WTC11 (cell line): ENCODE measurements around the gene GGA1. TPM values are rescaled to one million over a fixed set of nuclear protein-coding genes. Genes with fewer than 3 reads are reported as not detected.

Source experiments
- ATAC-seq: fragments of 200-7000 bp; cut with Tn5 transposase; 2 replicates; pipeline ENCODE4 v1.10.0; 2021; ENCODE audit warnings: mild to moderate bottlenecking, moderate library complexity
- CTCF ChIA-PET: fragments of 300-600 bp; sonication (Branson Sonifier 250); formaldehyde crosslinking; loops from one replicate; lab custom pipeline; 2021; ENCODE audit warnings: antibody characterized with exemption; lab: Charles Lee
- POLR2A ChIA-PET: fragments of 350-600 bp; sonication (Branson Sonifier 250); formaldehyde crosslinking; loops from one replicate; lab custom pipeline; 2021; ENCODE audit warnings: antibody characterized with exemption; lab: Charles Lee
- DNase-seq: peaks from one replicate; pipeline ENCODE4 v3.0.0; 2021; ENCODE audit warnings: low spot score
- H3K27ac Mint-ChIP-seq: 2 replicates; pipeline ENCODE4 v1.8.0; 2021; ENCODE audit warnings: mixed read lengths
- H3K27me3 Mint-ChIP-seq: 2 replicates; pipeline ENCODE4 v1.8.0; 2021; ENCODE audit warnings: low read depth, mild to moderate bottlenecking, moderate library complexity, mixed read lengths
- H3K36me3 Mint-ChIP-seq: 2 replicates; pipeline ENCODE4 v1.8.0; 2021; ENCODE audit warnings: mixed read lengths
- H3K4me1 Mint-ChIP-seq: 2 replicates; pipeline ENCODE4 v1.8.0; 2022; ENCODE audit warnings: mixed read lengths
- H3K4me3 Mint-ChIP-seq: 2 replicates; pipeline ENCODE4 v1.8.0; 2021; ENCODE audit warnings: mild to moderate bottlenecking, moderate library complexity, mixed read lengths
- H3K9me3 Mint-ChIP-seq: 2 replicates; pipeline ENCODE4 v1.8.0; 2021; ENCODE audit warnings: mixed read lengths
- AFF4 ChIP-seq: sonication (generic); formaldehyde crosslinking; IDR thresholded peaks from 2 replicates; pipeline ENCODE4 v1.8.1; 2023; ENCODE audit warnings: mild to moderate bottlenecking, missing genetic modification reagents, borderline replicate concordance
- ATF3 ChIP-seq: sonication (generic); formaldehyde crosslinking; conservative IDR thresholded peaks from 2 replicates; pipeline ENCODE4 v1.8.1; 2022; ENCODE audit warnings: mild to moderate bottlenecking, missing genetic modification reagents
- E2F1 ChIP-seq: sonication (generic); formaldehyde crosslinking; IDR thresholded peaks from 2 replicates; pipeline ENCODE4 v1.8.0; 2022; ENCODE audit warnings: mild to moderate bottlenecking, missing genetic modification reagents
- E2F4 ChIP-seq: sonication (generic); formaldehyde crosslinking; IDR thresholded peaks from 2 replicates; pipeline ENCODE4 v1.8.1; 2022; ENCODE audit warnings: low read depth, mild to moderate bottlenecking, moderate library complexity, missing genetic modification reagents, borderline replicate concordance
- ERG ChIP-seq: fragments of 250-450 bp; sonication (Bioruptor Pico); IDR thresholded peaks from 2 replicates; pipeline ENCODE4 v1.8.0; 2021; ENCODE audit warnings: mild to moderate bottlenecking
- FOXP1 ChIP-seq: sonication (generic); formaldehyde crosslinking; IDR thresholded peaks from 2 replicates; pipeline ENCODE4 v1.8.0; 2022; ENCODE audit warnings: missing genetic modification reagents, mild to moderate bottlenecking, moderate library complexity, borderline replicate concordance
- HMGXB4 ChIP-seq: sonication (generic); formaldehyde crosslinking; IDR thresholded peaks from 2 replicates; pipeline ENCODE4 v1.8.1; 2023; ENCODE audit warnings: mild to moderate bottlenecking, moderate library complexity, missing genetic modification reagents
- JAZF1 ChIP-seq: fragments of 250-450 bp; sonication (Bioruptor Pico); IDR thresholded peaks from 2 replicates; pipeline ENCODE4 v1.9.0; 2021; ENCODE audit warnings: moderate library complexity, mild to moderate bottlenecking, inconsistent platforms
- MXD4 ChIP-seq: fragments of 250-450 bp; sonication (Bioruptor Pico); IDR thresholded peaks from 2 replicates; pipeline ENCODE4 v1.8.0; 2021; ENCODE audit warnings: mild to moderate bottlenecking, moderate library complexity, borderline replicate concordance
- NFE2L1 ChIP-seq: sonication (generic); formaldehyde crosslinking; IDR thresholded peaks from 2 replicates; pipeline ENCODE4 v1.8.1; 2023; ENCODE audit warnings: missing genetic modification reagents
- PRDM15 ChIP-seq: sonication (generic); formaldehyde crosslinking; IDR thresholded peaks from 2 replicates; pipeline ENCODE4 v1.8.0; 2022; ENCODE audit warnings: missing genetic modification reagents
- TEAD4 ChIP-seq: sonication (generic); formaldehyde crosslinking; IDR thresholded peaks from 2 replicates; pipeline ENCODE4 v1.8.0; 2022; ENCODE audit warnings: mild to moderate bottlenecking, missing genetic modification reagents
- ZBTB21 ChIP-seq: sonication (generic); formaldehyde crosslinking; IDR thresholded peaks from 2 replicates; pipeline ENCODE4 v1.8.1; 2023; ENCODE audit warnings: mild to moderate bottlenecking, missing genetic modification reagents, borderline replicate concordance
- ZNF416 ChIP-seq: fragments of 250-450 bp; sonication (Bioruptor Pico); IDR thresholded peaks from 2 replicates; pipeline ENCODE4 v1.9.0; 2021; ENCODE audit warnings: mild to moderate bottlenecking, inconsistent platforms
- ZNF512 ChIP-seq: sonication (generic); formaldehyde crosslinking; IDR thresholded peaks from 2 replicates; pipeline ENCODE4 v1.8.1; 2022; ENCODE audit warnings: missing genetic modification reagents, borderline replicate concordance
- total RNA-seq: library from RNA; stranded (reverse); gene quantifications from 3 replicates; pipeline ENCODE4 v1.2.3, GENCODE V29; 2021

Gene GGA1
- total RNA-seq, 1 experiment from 2014 or later = 66.3 TPM

- TF ChIP-seq HMGXB4 (CRISPR knock-in tag) = no peak
- no peak for TF ChIP-seq ZBTB21 (CRISPR knock-in tag)
- TF ChIP-seq NFE2L1 = no peak
- no peak for TF ChIP-seq ERG
- TF ChIP-seq TEAD4 (CRISPR knock-in tag) = no peak
- no peak for TF ChIP-seq MXD4 (CRISPR knock-in tag)
- TF ChIP-seq ATF3 (CRISPR knock-in tag) = no peak
- TF ChIP-seq E2F4 = no peak
- TF ChIP-seq FOXP1 (CRISPR knock-in tag) = no peak
Measured at GRCh38 chr22:37635157-37635556, 26.5 kb downstream of the GGA1 start (continued).

GRCh38 chr22:37636186-37636948 is 27.7 kb downstream of the GGA1 start:
- Mint-ChIP-seq H3K4me1 (peaks cover 29% of the 10 kb centered on the region), H3K27ac (no peak overlapping the region), H3K27me3 (no peaks in the 10 kb centered on the region), H3K36me3 (no peaks in the 10 kb centered on the region), H3K4me3 (no peak overlapping the region), H3K9me3 (no peaks in the 10 kb centered on the region)
- no peak for ATAC-seq
- ChIA-PET POLR2A (interaction anchor here (0.6 kb wide), 2 partner anchors 72 to 157 kb away, joined by 3 read pairs; no protein-coding TSS in a partner anchor), CTCF (interaction anchor here (0.7 to 3.4 kb wide), 8 partner anchors 8 to 98 kb away, joined by 3 to 17 read pairs (median 6); partner anchors contain the start of genes GGA1, NOL12 and PDXP)
- DNase-seq = no peak
- no peak for TF ChIP-seq JAZF1 (CRISPR knock-in tag)
- TF ChIP-seq ZNF512 (CRISPR knock-in tag) = no peak
- no peak for TF ChIP-seq AFF4 (CRISPR knock-in tag)
- TF ChIP-seq E2F1 (CRISPR knock-in tag) = no peak
- TF ChIP-seq ZNF416 (CRISPR knock-in tag) = no peak
- TF ChIP-seq PRDM15 (CRISPR knock-in tag) = no peak
